Measurements from ENCODE around the gene BUB1.
A peak's percentile ranks its signal among the peaks of the same experiment; 100 is the strongest.
"Not testable (repeated sequence)": the region's sequence is repeated elsewhere in the genome, so short reads cannot be mapped to it uniquely, and the experiment has no call there.

Gene BUB1

DNA sequence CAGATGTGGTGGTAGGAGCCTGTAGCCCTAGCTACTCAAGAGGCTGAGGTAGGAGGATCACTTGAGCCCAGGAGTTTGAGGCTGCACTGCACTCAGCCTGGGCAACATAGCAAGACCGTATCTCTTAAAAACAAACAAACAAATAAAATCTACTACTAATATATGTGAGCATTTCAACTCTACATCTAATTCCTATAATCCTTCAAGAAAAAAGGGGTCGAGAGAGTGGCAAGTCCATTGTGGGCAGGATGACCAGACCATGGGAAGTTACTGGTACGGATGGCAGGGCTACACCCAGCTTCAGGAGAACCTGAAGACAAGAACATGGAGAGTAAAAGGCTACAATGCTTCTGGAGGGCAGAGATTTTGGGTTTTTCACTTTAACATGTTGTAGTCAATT is 24.0 kb downstream of the BUB1 start:
- no peak for DNase-seq

DNA sequence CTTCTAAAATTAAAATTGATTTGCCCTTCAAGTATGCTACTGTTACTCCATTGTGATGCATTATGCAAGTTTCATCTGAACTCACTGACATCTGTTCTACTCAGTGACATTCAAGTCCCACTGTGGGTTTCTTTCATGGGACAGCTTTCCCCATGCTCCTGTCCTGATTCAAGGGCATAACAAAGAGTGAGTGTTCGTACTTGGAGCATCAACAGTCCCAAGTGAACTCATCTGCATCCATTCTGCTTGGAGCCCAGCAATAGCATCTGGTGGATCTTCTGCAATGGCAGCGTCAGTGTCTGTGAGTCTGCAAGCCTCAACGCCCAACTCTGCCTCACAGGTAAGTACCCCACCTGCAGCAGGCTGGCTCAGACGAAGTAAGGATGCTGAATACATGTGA is 27.5 kb downstream of the BUB1 start:
- DNase-seq = no peak

DNA sequence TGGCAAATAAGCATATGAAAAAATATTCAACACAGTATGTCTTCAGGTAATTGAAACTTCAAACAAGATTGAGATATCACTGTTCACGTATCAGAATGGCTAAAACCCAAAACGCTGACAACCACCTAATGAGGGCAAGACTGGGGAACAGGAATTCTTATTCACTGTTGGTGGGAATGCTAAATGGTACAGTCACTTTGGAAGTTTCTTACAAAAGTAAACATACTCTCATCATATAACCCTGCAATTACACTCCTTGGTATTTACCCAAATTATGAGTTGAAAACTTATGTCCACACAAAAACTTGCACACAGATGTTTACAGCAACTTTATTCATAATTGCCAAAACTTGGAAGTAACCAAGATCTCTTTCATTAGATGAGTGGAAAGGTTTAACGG is 30.1 kb downstream of the BUB1 start:
- DNase-seq = no peak

DNA sequence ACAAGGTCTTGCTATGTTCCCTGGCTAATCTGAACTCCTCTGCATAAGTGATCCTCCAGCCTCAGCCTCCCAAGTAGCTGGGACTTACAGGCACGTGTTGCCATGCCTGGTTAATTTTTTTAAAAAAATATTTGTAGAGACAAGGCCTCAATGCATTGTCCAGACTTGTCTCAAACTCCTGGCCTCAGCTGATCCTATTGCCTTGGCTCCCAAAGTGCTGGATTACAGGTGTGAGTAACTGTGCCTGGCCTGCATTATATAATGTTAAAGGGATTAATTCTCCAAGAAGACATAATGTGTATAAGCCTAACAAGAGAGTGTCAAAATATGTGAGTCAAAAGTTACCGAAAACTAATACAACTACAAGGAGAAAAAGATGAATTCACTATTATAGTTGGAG is 32.2 kb downstream of the BUB1 start:
- no peak for DNase-seq

DNA sequence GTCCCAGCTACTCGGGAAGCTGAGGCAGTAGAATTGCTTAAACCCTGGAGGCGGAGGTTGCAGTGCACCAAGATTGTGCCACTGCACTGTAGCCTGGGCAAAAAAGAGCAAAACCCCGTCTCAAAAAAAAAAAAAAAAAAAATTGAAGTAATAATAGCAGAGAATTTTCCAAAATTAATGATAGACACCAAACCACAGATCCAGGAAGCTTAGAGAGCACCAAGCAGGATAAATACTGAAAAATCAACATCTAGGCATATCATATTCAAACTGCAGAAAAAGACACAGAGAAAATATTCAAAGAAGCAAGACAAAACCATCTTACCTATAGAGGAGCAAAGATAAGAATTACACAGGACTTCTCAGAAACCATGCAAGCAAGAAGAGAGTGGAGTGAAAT is 33.5 kb downstream of the BUB1 start:
- no peak for DNase-seq

DNA sequence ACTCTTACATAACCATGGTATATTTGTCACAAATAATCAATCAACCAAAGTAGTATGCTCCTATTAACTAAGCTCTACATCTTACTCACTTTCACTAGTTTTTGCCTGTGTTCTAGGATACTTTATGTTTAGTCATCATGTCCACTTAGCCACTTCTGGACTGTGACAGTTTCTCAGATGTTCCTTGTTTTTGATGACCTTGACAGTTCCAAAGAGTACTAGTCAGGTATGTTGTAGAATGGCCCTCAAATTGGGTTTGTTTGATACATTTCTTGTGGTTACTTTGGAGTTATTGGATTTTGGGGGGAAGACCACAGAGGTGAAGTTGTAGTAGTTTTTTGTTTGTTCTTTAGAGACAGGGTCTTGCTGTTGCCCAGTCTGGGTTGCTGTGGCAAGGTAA is 35.5 kb downstream of the BUB1 start:
- DNase-seq = no peak

DNA sequence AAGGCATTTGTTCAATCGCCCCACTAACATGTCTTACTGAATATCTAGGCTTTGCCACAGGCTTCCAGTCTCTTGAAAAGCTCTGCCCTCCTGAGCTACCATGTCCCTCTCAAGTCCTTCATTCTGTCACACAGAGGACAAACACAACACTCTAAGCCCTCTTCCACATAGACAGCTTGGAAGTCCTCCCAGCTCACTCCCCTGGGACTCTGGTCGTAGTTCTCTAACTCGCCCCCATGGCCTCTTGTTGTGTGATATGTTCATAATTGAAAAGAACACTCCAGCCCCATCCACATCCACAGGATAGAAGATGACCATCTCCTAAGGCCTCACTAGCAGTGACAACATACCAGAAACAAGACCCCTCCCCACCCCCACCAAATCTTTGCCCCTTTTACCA is 37.9 kb downstream of the BUB1 start:
- DNase-seq = no peak

DNA sequence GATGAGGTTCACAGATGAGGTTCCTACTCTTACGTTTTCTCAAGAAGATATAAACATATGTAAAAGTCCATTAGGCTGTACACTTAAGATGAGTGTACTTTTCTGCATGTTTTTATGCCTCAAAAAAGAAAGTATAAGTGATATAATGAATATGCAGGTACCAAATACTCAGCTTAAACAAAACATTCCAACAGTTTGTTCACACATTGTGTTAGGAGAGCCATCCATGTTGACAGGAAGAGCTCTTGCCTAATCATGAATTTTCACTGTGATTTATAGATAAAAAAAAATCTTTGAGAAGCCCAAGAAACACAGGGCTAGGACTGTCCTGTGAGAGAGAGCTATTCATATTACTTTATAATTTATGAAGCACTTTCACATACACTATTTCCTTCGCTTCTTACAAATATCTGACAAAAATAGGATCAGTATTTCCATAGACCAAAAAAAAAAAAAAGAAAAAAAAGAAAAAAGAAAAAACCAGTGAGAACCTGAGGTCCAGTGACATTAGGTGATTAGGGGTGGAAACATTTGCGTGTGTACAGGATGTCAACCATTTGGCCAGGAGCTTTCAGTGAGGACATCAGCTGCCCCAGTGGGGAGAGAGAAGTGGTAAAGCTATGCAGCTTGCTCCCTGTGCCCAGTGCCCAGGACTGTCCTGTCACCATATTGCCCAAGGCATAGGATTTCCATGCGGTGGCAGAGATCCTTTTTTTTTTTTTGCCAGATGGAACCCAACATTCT is 38.7 kb downstream of the BUB1 start:
- no peak for DNase-seq

DNA sequence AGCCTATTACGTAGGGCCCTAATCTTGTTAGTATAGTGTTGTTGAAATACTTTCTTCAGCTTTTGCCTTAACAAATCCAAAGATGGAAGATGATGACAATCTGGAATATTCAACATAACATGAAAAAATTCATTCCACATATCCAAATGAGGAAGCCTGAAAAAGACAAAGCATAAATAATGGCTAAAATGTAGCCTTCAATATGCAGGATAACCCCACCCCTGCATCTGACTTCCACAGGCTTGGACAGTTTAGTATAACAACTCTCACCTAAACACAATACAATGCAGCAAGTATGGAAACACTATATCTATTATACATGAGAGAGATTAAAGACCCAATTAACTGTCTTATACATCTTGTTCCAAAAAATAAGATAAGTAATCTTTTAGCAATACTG is 39.9 kb downstream of the BUB1 start:
- DNase-seq = no peak

DNA sequence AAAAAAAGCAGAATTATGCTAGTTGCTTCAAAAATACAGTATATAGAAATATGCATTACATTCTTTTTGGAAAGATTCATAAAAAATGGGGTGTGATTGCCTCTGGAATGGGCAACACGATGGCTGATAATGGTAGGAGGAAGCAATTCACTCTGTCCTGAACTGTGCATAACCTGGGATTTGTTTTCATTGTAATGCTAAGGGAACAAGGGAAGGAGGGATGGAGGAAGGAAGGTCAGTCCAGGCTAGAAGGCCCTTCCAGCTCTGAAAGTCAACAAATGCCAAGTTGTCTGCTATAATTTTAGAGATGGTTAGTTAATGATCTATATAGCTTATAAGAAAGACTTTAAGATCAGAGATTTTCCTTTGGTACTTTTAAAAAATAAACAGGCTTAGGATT is 40.8 kb downstream of the BUB1 start:
- no peak for DNase-seq

DNA sequence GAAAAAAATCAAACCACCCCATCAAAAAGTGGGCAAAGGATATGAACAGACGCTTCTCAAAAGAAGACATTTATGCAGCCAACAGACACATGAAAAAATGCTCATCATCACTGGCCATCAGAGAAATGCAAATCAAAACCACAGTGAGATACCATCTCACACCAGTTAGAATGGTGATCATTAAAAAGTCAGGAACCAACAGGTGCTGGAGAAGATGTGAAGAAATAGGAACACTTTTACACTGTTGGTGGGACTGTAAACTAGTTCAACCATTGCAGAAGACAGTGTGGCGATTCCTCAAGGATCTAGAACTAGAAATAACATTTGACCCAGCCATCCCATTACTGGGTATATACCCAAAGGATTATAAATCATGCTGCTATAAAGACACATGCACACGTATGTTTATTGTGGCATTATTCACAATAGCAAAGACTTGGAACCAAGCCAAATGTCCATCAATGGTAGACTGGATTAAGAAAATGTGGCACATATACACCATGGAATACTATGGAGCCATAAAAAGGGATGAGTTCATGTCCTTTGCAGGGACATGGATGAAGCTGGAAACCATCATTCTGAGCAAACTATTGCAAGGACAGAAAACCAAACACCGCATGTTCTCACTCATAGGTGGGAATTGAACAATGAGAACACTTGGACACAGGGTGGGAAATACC is 41.8 kb downstream of the BUB1 start:
- not testable (repeated sequence) for DNase-seq

DNA sequence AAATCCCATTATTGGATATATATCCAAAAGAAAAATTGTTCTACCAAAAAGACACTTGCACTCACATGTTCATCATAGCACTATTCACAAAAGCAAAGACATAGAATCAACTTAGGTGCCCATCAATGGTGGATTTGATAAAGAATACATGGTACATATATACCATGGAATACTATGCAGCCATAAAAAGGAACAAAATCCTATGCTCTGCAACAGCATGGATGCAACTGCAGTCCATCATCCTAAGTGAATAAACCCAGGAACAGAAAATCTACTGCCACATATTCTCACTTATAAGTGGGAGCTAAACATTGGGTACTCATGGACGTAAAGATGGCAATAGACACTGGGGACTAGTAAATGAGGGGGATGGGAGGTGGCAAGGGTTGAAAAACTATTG is 50.5 kb downstream of the BUB1 start:
- not testable (repeated sequence) for DNase-seq

DNA sequence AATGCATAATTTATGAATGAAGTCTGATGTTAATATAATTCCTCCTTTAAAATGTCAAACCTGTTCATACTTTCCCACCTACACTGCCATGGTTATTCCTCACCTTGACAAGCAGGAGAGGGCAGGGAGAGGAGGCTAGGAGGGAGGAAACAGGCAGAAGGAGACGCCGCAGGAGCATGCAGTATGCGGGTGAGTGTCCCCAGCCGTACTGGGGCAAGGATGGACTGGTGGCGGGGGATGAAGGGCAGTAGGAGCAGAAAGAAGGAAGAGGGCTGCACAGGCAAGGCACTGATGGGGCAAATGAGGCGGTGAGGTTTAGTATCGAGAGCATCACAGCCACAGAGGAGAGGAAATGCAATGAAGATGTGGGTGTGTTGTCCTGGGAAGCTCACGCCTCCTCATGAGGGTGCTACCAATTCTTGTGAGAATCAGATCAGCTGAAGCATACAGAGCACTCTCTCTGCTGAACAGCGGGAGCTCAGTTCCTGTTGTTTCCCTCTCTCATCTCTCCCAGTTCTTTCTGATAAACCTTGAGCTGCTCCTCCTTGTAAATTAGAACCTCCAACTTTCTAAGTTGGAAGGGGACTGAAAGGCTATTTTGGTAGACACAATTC is 58.4 kb downstream of the BUB1 start:
- not testable (repeated sequence) for DNase-seq

DNA sequence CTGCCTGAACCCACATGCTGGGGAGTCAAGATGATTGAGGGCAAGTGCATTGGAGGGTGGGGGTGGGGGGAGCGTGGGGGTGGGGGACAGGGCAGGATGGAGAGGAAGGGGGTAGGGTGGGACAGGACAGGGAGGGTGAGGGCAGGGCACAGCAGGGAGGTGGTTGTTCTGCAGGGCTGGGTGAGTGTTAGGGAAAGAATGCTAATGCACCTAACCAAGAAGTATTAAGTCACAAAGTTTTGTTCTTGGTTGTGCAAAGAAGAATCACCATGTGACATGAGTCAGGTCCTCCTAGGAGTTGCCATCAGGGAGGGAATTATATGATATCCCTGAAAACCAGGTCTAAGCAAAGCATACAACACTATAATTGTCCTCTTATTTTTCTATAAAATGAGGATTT is 63.9 kb downstream of the BUB1 start:
- DNase-seq = not testable (repeated sequence)

DNA sequence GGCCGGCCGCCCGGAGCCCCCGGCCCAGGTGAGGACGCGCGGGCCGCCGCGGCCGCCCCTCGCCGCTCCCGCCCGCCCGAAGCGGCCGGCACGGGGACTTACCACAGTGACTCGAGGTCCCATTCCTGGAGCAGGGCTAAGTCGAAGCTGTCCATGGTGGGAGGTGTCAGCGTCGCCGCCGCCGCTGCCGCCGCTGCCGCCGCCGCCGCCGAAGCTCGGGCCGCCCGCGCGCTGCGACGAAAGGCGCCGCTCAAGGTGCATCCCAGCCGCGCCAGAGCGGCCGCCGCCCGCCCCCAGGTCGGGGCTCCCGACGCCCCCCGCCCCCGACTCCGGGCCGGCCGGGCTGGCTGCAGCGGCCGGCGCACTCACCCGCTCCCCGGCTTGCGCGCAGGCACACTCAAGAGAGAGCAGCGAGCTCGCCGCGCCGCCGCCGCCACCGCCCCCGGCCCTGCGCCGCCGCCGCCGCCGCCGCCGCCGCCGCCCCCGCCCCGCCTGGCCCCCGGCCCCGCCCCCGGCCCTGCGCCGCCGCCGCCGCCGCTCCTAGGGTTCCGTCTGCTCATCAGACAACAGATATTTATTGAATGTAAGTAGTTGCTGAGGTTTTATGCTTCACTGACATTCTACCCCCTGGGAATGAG is 67.1 kb downstream of the BUB1 start:
- DNase-seq = peak; percentile 25

DNA sequence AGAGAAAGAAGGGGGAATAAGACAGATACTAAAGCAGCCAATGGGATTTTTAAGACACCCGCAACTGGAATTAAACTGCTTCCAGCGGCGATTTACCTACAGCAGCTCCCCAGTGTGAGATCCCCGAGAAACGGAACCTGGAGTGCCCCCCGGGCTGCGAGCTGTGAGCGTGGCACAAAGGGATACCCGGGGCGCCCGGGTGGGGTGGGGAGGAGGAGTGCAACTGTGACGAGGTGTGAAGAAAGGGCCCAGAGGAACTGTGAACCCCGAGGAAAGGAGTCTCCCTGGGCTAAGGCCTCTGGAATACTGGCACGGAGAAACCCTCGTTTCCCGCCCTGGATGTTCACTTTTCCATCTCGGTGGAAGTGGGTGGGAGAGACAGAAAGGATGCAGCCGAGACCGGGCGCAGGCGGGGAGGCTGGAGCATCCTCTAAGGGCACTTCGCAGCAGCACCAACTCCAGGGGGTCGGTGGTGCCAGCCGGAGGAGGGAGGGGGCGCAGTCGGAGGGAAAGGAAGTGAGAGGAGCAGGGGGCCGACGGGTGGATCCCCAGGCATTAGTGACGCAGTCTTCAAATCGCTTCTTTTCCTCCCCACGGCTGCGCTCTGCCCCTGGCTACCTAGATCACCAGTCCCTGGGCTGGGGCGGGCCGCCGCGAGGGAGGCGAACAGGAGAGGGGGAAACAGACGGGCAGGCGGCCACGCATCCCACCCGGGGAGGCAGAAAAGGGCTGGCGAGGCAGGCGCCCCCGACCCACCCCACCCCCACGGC is 67.8 kb downstream of the BUB1 start:
- not testable (repeated sequence) for DNase-seq

DNA sequence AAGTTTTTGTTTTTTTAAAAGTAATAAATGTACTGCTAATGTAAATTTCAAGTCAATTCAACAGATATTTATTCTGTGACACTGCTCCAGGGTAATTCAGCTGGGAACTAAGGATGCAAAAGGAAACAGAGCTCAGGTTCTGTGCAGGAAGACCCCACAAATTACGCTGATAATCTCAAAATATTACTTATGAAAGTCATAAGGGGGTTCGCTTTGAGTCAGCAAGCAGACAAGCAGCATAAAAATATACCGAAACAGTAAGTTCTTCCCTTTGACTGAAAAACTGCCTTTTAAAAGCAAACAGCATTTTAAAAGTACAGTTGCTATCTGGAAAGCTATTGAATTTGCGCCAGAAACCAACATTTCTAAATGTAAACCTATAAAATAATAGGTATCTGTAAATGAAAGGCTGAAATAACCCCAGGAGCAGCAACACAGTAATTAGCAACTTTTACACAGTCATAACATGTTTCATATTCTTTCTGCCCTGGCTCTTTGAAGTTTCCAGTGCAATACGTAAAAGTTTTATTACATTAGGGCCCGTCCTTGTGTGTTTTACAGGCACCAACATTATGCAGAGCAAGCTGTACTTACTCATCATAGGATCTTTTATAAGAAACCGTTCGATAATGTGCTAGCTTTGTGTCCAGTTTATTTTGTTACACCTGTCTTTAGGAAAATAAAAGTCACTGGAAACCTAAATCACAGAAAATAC is 68.9 kb downstream of the BUB1 start:
- DNase-seq = not testable (repeated sequence)

DNA sequence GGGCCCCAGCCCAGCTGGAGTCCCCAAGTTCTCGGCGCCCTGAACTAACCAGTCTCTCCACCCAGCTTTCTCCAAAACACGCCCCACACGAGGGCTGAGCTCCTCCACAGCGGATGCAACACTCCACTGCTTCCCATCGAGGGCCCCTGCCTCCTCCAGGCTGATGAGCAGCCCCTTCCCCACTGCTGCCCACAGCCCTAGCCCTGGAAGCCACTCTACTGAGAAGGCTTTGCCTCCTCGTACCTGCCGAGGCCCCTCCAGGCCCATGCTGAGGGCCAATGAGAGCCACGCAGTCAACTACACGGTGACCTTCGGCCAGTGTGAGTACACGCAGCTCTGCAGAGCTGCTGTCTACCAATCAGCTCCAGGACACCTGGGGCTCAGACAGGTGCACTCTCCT is 72.8 kb downstream of the BUB1 start:
- not testable (repeated sequence) for DNase-seq

DNA sequence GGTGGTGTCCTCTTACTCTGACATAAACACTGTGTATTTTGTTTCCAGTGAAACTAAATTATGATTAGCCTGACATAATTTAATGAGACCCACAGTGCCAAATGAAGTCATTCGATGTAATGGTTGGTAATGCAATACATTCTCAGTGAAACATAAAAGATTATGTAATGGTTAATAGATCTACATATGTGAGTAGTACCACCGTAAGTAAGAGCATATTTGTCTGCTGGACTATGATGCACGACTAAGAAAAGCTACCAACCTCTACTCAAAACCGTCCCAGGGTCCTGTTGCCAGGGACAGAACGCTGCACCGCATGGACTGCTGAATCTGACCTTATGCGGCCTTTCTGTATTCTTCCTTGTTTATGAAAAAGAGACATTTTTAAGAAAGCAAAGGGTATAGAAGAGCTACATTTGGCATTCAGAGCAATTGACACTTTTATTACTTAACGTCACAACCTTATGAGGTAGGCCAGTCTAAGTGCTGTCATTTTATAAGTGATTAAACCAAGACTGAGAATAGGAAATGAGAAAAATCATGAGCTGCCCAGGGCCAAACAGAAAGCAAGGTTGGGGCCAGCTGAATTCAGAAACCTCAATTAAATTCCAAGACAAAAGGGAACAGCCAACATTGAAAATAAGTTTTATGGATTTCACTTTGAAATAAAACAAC is 73.8 kb downstream of the BUB1 start:
- not testable (repeated sequence) for DNase-seq

DNA sequence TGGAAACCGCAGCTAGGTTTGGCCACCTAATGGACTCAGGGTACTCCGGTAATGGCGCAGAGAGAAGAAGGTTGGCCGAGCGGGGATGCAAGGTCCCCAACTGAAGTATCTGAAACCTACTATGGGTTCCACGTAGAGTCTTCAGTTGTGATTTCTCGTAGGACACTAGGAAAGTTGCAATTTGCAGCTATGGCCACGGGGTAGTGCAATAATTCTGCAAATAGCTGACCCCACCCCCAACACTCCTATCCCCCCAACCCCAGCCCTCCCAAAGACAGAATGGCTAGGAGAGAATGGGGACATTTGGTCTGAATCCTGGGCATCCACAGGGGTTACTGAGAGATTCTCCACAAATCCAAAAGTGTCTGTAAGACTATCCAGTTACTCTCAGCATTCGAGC is 75.7 kb downstream of the BUB1 start:
- DNase-seq = not testable (repeated sequence)

DNA sequence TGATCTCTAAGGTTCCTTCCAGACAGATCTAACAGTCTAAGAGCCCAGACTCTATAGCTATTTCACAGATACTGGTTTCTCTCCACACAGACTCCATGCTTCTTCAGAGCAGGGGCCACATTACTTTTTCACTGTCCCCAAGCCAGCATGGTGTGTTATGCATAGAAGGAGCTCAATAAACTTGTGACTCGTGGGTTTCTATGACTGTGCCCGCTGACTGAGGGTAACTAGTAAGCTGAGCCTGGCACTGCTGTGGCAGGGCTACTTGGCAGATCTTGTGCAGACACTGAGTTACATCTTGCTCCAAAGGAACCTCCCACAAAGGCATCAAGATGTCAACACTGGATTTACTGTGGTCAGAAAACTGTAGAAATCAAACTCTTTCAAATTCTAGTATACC is 85.9 kb downstream of the BUB1 start:
- DNase-seq = not testable (repeated sequence)
